Endodermal cell (in vitro differentiated cells): Measurements from ENCODE around the gene PTPA. TPM values are rescaled to one million over a fixed set of nuclear protein-coding genes. Genes with fewer than 3 reads are reported as not detected.
A peak's percentile ranks its signal among the peaks of the same experiment; 100 is the strongest.

Experiments
- DNase-seq: peaks from one replicate; pipeline ENCODE4 v3.0.0-alpha.2; 2017
- H3K27ac ChIP-seq: 2 replicates; pipeline ENCODE4 v1.5.1; 2013; ENCODE audit warnings: mild to moderate bottlenecking, low read depth, low read length, moderate library complexity
- H3K27me3 ChIP-seq: 2 replicates; pipeline ENCODE4 v1.6.1; 2013; ENCODE audit warnings: mild to moderate bottlenecking, low read length, moderate library complexity; ENCODE audit not compliant: insufficient read depth, control insufficient read depth, poor library complexity, severe bottlenecking
- H3K36me3 ChIP-seq: 2 replicates; pipeline ENCODE4 v1.7.0; 2013; ENCODE audit warnings: mild to moderate bottlenecking, low read length, moderate library complexity; ENCODE audit not compliant: control insufficient read depth, insufficient read depth
- H3K4me1 ChIP-seq: one replicate; pipeline ENCODE4 v1.7.0; 2013; ENCODE audit warnings: low read length; ENCODE audit not compliant: control insufficient read depth, insufficient read depth
- H3K4me3 ChIP-seq: 2 replicates; pipeline ENCODE4 v1.5.1; 2013; ENCODE audit warnings: mild to moderate bottlenecking, low read length, moderate library complexity
- H3K9ac ChIP-seq: 2 replicates; pipeline ENCODE4 v1.6.1; 2013; ENCODE audit warnings: mild to moderate bottlenecking, low read length, moderate library complexity; ENCODE audit not compliant: poor library complexity, severe bottlenecking; ENCODE audit errors: extremely low read depth
- H3K9me3 ChIP-seq: 2 replicates; pipeline ENCODE4 v1.6.1; 2013; ENCODE audit warnings: mild to moderate bottlenecking, low read length, moderate library complexity; ENCODE audit not compliant: control insufficient read depth
- H3K27ac Mint-ChIP-seq: 2 replicates; pipeline ENCODE4 v1.8.0; 2020; ENCODE audit warnings: mixed read lengths
- H3K27me3 Mint-ChIP-seq: 2 replicates; pipeline ENCODE4 v1.8.0; 2021; ENCODE audit warnings: mild to moderate bottlenecking, mixed read lengths; ENCODE audit not compliant: insufficient read depth
- H3K36me3 Mint-ChIP-seq: 2 replicates; pipeline ENCODE4 v1.8.0; 2020; ENCODE audit warnings: low read depth, mixed read lengths
- H3K4me1 Mint-ChIP-seq: 2 replicates; pipeline ENCODE4 v1.8.0; 2020; ENCODE audit warnings: mixed read lengths
- H3K4me3 Mint-ChIP-seq: 2 replicates; pipeline ENCODE4 v1.8.0; 2020; ENCODE audit warnings: mild to moderate bottlenecking, moderate library complexity, mixed read lengths
- H3K9me3 Mint-ChIP-seq: 2 replicates; pipeline ENCODE4 v1.8.0; 2020; ENCODE audit warnings: mild to moderate bottlenecking, mixed read lengths
- CTCF ChIP-seq: fragments of 200-600 bp; sonication (generic); conservative IDR thresholded peaks from 2 replicates; pipeline ENCODE4 v1.5.0; 2021; ENCODE audit warnings: antibody characterized with exemption, mild to moderate bottlenecking
- WGBS, 2 experiments: methylation state at CpG; one replicate each; pipeline versions ENCODE4 v1.1.5 to v1.1.7; 2013; ENCODE audit warnings: missing lambda C conversion rate in 2 of 2, mixed read lengths in 1 of 2; ENCODE audit not compliant: insufficient coverage in 1 of 2, insufficient read length in 1 of 2; 5-methylcytosine and 5-hydroxymethylcytosine counted together
- total RNA-seq, 2 donors: library from RNA; stranded (reverse); fragmentation: NEBNext Ultra II Directional in 1 of 2; extraction: Animal tissue kit (Norgen Biotek cat#: 25700) in 1 of 2; gene quantifications; 2 replicates in 1 of 2; 3 replicates in 1 of 2; pipeline ENCODE4 v1.2.1, GENCODE V29; 2021

The PTPA gene
- total RNA-seq, 2 donors from 2014 or later = 134 to 139 TPM

GRCh38 chr9:129182122-129182521 lies 70.9 kb downstream of the PTPA start:
- H3K4me3 ChIP-seq = no peak overlapping the region
- Mint-ChIP-seq H3K27me3 (peaks cover 56% of the 10 kb centered on the region), H3K36me3 (no peaks in the 10 kb centered on the region), H3K4me3 (no peak overlapping the region), H3K4me1 (peaks cover 48% of the 10 kb centered on the region), H3K27ac (peak overlapping the region; percentile 26), H3K9me3 (no peaks in the 10 kb centered on the region)
- no peak for DNase-seq
- TF ChIP-seq CTCF = no peak
- H3K36me3 ChIP-seq = no peaks in the 10 kb centered on the region
- WGBS, 2 experiments = 68 to 92% methylated on average over 4 of the region's 4 CpGs
- H3K9me3 ChIP-seq = peaks cover 3% of the 10 kb centered on the region
- H3K27ac ChIP-seq = no peak overlapping the region
- peaks cover 27% of the 10 kb centered on the region for H3K4me1 ChIP-seq
- peaks cover 23% of the 10 kb centered on the region for H3K27me3 ChIP-seq
- no peak overlapping the region for H3K9ac ChIP-seq

GRCh38 chr9:129182625-129183494 lies 71.6 kb downstream of the PTPA start:
- H3K27me3 Mint-ChIP-seq = peaks cover 62% of the 10 kb centered on the region
- no peak overlapping the region for H3K27ac ChIP-seq
- H3K27ac Mint-ChIP-seq = peak overlapping the region; percentile 26
- no peaks in the 10 kb centered on the region for H3K36me3 Mint-ChIP-seq
- no peak overlapping the region for H3K9ac ChIP-seq
- peaks cover 23% of the 10 kb centered on the region for H3K27me3 ChIP-seq
- DNase-seq = peak; percentile 94
- H3K4me3 ChIP-seq = no peak overlapping the region
- peak overlapping the region; percentile 26 for H3K4me3 Mint-ChIP-seq
- peaks cover 27% of the 10 kb centered on the region for H3K4me1 ChIP-seq
- no peaks in the 10 kb centered on the region for H3K36me3 ChIP-seq
- H3K9me3 Mint-ChIP-seq = no peaks in the 10 kb centered on the region
- H3K4me1 Mint-ChIP-seq = peaks cover 48% of the 10 kb centered on the region
- TF ChIP-seq CTCF = peak; percentile 88
- 39 to 59% methylated on average over 8 to 20 of the region's 20 CpGs for WGBS, 2 experiments
- H3K9me3 ChIP-seq = peaks cover 5% of the 10 kb centered on the region

- Histone ChIP-seq H3K4me3 (no peak overlapping the region), H3K9ac (no peak overlapping the region), H3K27me3 (peaks cover 23% of the 10 kb centered on the region), H3K9me3 (peaks cover 5% of the 10 kb centered on the region), H3K36me3 (no peaks in the 10 kb centered on the region), H3K4me1 (peaks cover 27% of the 10 kb centered on the region), H3K27ac (no peak overlapping the region)
- no peak for TF ChIP-seq CTCF
- H3K27me3 Mint-ChIP-seq = peaks cover 64% of the 10 kb centered on the region
- H3K4me1 Mint-ChIP-seq = peaks cover 48% of the 10 kb centered on the region
- no peaks in the 10 kb centered on the region for H3K36me3 Mint-ChIP-seq
- H3K27ac Mint-ChIP-seq = peak overlapping the region; percentile 49
- H3K9me3 Mint-ChIP-seq = no peaks in the 10 kb centered on the region
- DNase-seq = no peak
- H3K4me3 Mint-ChIP-seq = peak overlapping the region; percentile 26
- 73 to 76% methylated on average over 3 to 6 of the region's 6 CpGs for WGBS, 2 experiments
These were observed 72.4 kb downstream of the PTPA start for GRCh38 chr9:129183495-129184218.
